ENCODE measurements around the gene MYO5B. TPM values are rescaled to one million over a fixed set of nuclear protein-coding genes. Genes with fewer than 3 reads are reported as not detected.

MYO5B gene
- total and polyA plus RNA-seq, 10 of the 15 experiments (the other 5 are each of a cell fraction or from before 2014, with no cell fraction given), result 2.5 to 4.5 (median 3.3) TPM

- TF ChIP-seq PAX5 (IDR thresholded peaks at IDR 0.05; ENCODE audit: borderline replicate concordance, low read depth, low read length) (no peak), HDAC6 (IDR thresholded peaks at IDR 0.05; ENCODE audit: unreplicated experiment) (no peak), ZNF622 (IDR thresholded peaks at IDR 0.05) (no peak)
Measured at GRCh38 chr18:50152900-50153299, 42.0 kb downstream of the MYO5B start (continued).

- in situ Hi-C loops (cut with MboI), result no loop called here
- no peak overlapping the region for H3K27ac ChIP-seq (ENCODE audit: control insufficient read depth, insufficient read depth)
- no peaks in the 10 kb centered on the region for H4K20me1 ChIP-seq (ENCODE audit: control insufficient read depth, insufficient read depth)
- H2AFZ ChIP-seq (ENCODE audit: control insufficient read depth, low read depth, low read length), result no peak overlapping the region
- H3K36me3 ChIP-seq (ENCODE audit: control insufficient read depth in 2 of 2, insufficient read depth in 2 of 2, low read length in 1 of 2), result no peaks in the 10 kb centered on the region
- H3K79me2 ChIP-seq (ENCODE audit: control insufficient read depth, insufficient read depth, low read length), result no peaks in the 10 kb centered on the region
- H3K4me1 ChIP-seq (ENCODE audit: control insufficient read depth, insufficient read depth, low read length), result no peaks in the 10 kb centered on the region
- BruUV-seq (replicated peaks), result no TSS peak
- H3K9me3 ChIP-seq (replicated peaks; ENCODE audit: control insufficient read depth, insufficient read depth, low read length), result no peaks in the 10 kb centered on the region
- ChIA-PET RAD21 (ENCODE audit: unreplicated experiment) (no interaction called here), CTCF (interaction anchor here (1.0 kb wide), 1 partner anchor 21 kb away, joined by 4 read pairs; no protein-coding TSS in a partner anchor), SMC1A (ENCODE audit: uncharacterized antibody, unreplicated experiment) (interaction anchor here (0.9 to 1.5 kb wide), 3 partner anchors 9 to 27 kb away, joined by 3 to 5 read pairs (median 3); no protein-coding TSS in a partner anchor), POLR2A (interaction anchor here (0.6 to 0.7 kb wide), 3 partner anchors 10 to 51 kb away, joined by 6 to 7 read pairs (median 6); no protein-coding TSS in a partner anchor)
- TF ChIP-seq RELB (IDR thresholded peaks at IDR 0.05; ENCODE audit: low read depth) (no peak), GABPA (IDR thresholded peaks at IDR 0.05; ENCODE audit: low read depth) (no peak), WRNIP1 (IDR thresholded peaks at IDR 0.05; ENCODE audit: borderline replicate concordance, low read depth, low read length) (no peak), PBX3 (IDR thresholded peaks at IDR 0.05; ENCODE audit: insufficient replicate concordance, low read depth, low read length) (no peak), POU2F2 (IDR thresholded peaks at IDR 0.05; ENCODE audit: borderline replicate concordance, low read depth, low read length) (no peak), SMAD5 (IDR thresholded peaks at IDR 0.05; ENCODE audit: low read depth) (no peak), E2F8 (IDR thresholded peaks at IDR 0.05; ENCODE audit: low read depth, partially characterized antibody) (no peak)
- WGBS (ENCODE audit: insufficient coverage, insufficient replicate concordance, low lambda C conversion rate, missing lambda C conversion rate), result 58% methylated on average over 8 of the region's 8 CpGs
- intact Hi-C loops (cut with micrococcal nuclease; ENCODE audit: unreplicated experiment), result no loop called here
- ATAC-seq, result no peak
- H3K4me3 ChIP-seq, result no peak overlapping the region
- H3K27me3 ChIP-seq (replicated peaks in 1 of 2; ENCODE audit: control insufficient read depth in 2 of 2, insufficient read depth in 2 of 2, low read length in 1 of 2), result no peaks in the 10 kb centered on the region; a peak in 1 of 4 replicates
- H3K9ac ChIP-seq (ENCODE audit: control insufficient read depth, insufficient read depth, low read length), result no peak overlapping the region
- no peak overlapping the region for H3K4me2 ChIP-seq (ENCODE audit: control insufficient read depth, insufficient read depth)
- DNase-seq (ENCODE audit: low read depth, low spot score), result no peak
- FAIRE-seq, result no peak
Measured at GRCh38 chr18:50151926-50152325, 43.0 kb downstream of the MYO5B start.
